H1 (cell line): ENCODE measurements around the gene TSGA10IP. TPM values are rescaled to one million over a fixed set of nuclear protein-coding genes. Genes with fewer than 3 reads are reported as not detected.

Experiments used
- CTCF ChIA-PET: fragments of 300-600 bp; sonication (Branson Sonifier 250); formaldehyde crosslinking; loops from one replicate; lab custom pipeline; 2021; ENCODE audit not compliant: partially characterized antibody; lab: Charles Lee
- POLR2A ChIA-PET: fragments of 300-600 bp; sonication (Branson Sonifier 250); formaldehyde crosslinking; loops from one replicate; lab custom pipeline; 2021; ENCODE audit warnings: inconsistent platforms; ENCODE audit not compliant: partially characterized antibody; lab: Charles Lee
- DNase-seq, 2 experiments: peaks; one replicate each; pipeline versions ENCODE4 v3.0.0 to v3.0.0-alpha.2; 2010 to 2022; ENCODE audit warnings: low spot score in 2 of 2, low read depth in 1 of 2, mixed read lengths in 1 of 2
- FAIRE-seq: peaks from 2 replicates; lab custom pipeline; 2011; peaks lifted over from hg19 to GRCh38; lab: Jason Lieb, UNC
- H2AFZ ChIP-seq: 2 replicates; pipeline ENCODE4 v1.8.1; 2012; ENCODE audit warnings: low read length, inconsistent platforms
- H2AK5ac ChIP-seq: 2 replicates; pipeline ENCODE4 v1.6.1; 2013; ENCODE audit warnings: low read depth, low read length
- H2BK120ac ChIP-seq: replicated peaks from 2 replicates; pipeline ENCODE3; 2013; ENCODE audit warnings: low read depth, low read length, inconsistent platforms
- H2BK12ac ChIP-seq: 2 replicates; pipeline ENCODE4 v1.6.1; 2013; ENCODE audit warnings: low read depth, low read length
- H2BK15ac ChIP-seq: 2 replicates; pipeline ENCODE4 v1.6.1; 2013; ENCODE audit warnings: low read length
- H2BK20ac ChIP-seq: 2 replicates; pipeline ENCODE4 v1.6.1; 2013; ENCODE audit warnings: low read length
- H2BK5ac ChIP-seq: 2 replicates; pipeline ENCODE4 v1.6.1; 2013; ENCODE audit warnings: low read depth, low read length
- H3K14ac ChIP-seq: 2 replicates; pipeline ENCODE4 v1.6.1; 2013; ENCODE audit warnings: inconsistent platforms; ENCODE audit not compliant: insufficient read length
- H3K18ac ChIP-seq: 2 replicates; pipeline ENCODE4 v1.6.1; 2013; ENCODE audit warnings: low read length; ENCODE audit errors: extremely low read depth
- H3K23ac ChIP-seq: 2 replicates; pipeline ENCODE4 v1.6.1; 2013; ENCODE audit warnings: inconsistent platforms; ENCODE audit not compliant: insufficient read length
- H3K23me2 ChIP-seq: 2 replicates; pipeline ENCODE4 v1.6.1; 2013; ENCODE audit warnings: low read depth, low read length
- H3K27ac ChIP-seq: 2 replicates; pipeline ENCODE4 v1.6.1; 2011; ENCODE audit warnings: low read depth, low read length, inconsistent platforms
- H3K27me3 ChIP-seq, 4 experiments: replicated peaks in 1 of 4; 1 replicate in 1 of 4; 2 replicates in 3 of 4; pipeline versions ENCODE4 v1.6.1 to v1.8.1; 2011 to 2013; ENCODE audit warnings: low read length in 3 of 4, mild to moderate bottlenecking in 3 of 4, inconsistent platforms in 2 of 4, mixed read lengths in 2 of 4, moderate library complexity in 1 of 4; ENCODE audit not compliant: control insufficient read depth in 3 of 4, insufficient read depth in 3 of 4; ENCODE audit errors: extremely low read depth in 1 of 4
- H3K36me3 ChIP-seq, 4 experiments: 2 replicates each; pipeline versions ENCODE4 v1.6.1 to v1.8.1; 2011 to 2013; ENCODE audit warnings: mild to moderate bottlenecking in 4 of 4, low read length in 3 of 4, moderate library complexity in 2 of 4, control low read depth in 1 of 4, inconsistent platforms in 1 of 4; ENCODE audit not compliant: insufficient read depth in 4 of 4, control insufficient read depth in 2 of 4
- H3K4ac ChIP-seq: replicated peaks from 2 replicates; pipeline ENCODE3; 2013; ENCODE audit warnings: low read length, low read depth, mixed read lengths, inconsistent platforms; ENCODE audit not compliant: insufficient read length
- H3K4me1 ChIP-seq, 4 experiments: replicated peaks in 1 of 4; 1 replicate in 1 of 4; 2 replicates in 3 of 4; pipeline versions ENCODE4 v1.6.1 to v1.8.1; 2011 to 2013; ENCODE audit warnings: low read length in 3 of 4, inconsistent platforms in 2 of 4, mixed read lengths in 1 of 4; ENCODE audit not compliant: insufficient read depth in 4 of 4, control insufficient read depth in 3 of 4
- H3K4me2 ChIP-seq, 2 experiments: 2 replicates each; pipeline versions ENCODE4 v1.6.1 to v1.8.1; 2011 to 2013; ENCODE audit warnings: low read depth in 2 of 2, low read length in 2 of 2, control low read depth in 1 of 2, inconsistent platforms in 1 of 2, mild to moderate bottlenecking in 1 of 2; ENCODE audit not compliant: insufficient read depth in 1 of 2
- H3K4me3 ChIP-seq, 4 experiments: fragments of 200-600, 300-600 bp in 1 of 4; sonication (generic), shearing (Covaris generic), sonication (Bioruptor Twin) in 1 of 4; 2 replicates each; pipeline versions ENCODE4 v1.5.1 to v1.8.1; 2011 to 2016; ENCODE audit warnings: low read length in 4 of 4, low read depth in 3 of 4, control low read depth in 2 of 4, inconsistent platforms in 2 of 4, mild to moderate bottlenecking in 2 of 4, mixed read lengths in 1 of 4, moderate library complexity in 1 of 4; ENCODE audit not compliant: insufficient read depth in 2 of 4; ENCODE audit errors: extremely low read depth in 1 of 4
- H3K56ac ChIP-seq: replicated peaks from 2 replicates; pipeline ENCODE3; 2013; ENCODE audit warnings: low read depth, mild to moderate bottlenecking, mixed read lengths, low read length, inconsistent platforms; ENCODE audit not compliant: insufficient read length
- H3K79me1 ChIP-seq: 2 replicates; pipeline ENCODE4 v1.6.1; 2013; ENCODE audit warnings: low read depth, low read length, control low read depth
- H3K79me2 ChIP-seq, 2 experiments: 2 replicates each; pipeline versions ENCODE4 v1.6.1 to v1.8.1; 2012 to 2013; ENCODE audit warnings: low read length in 2 of 2, mild to moderate bottlenecking in 2 of 2, inconsistent platforms in 1 of 2; ENCODE audit not compliant: insufficient read depth in 2 of 2, control insufficient read depth in 1 of 2
- H3K9ac ChIP-seq, 4 experiments: replicated peaks in 1 of 4; 1 replicate in 1 of 4; 2 replicates in 3 of 4; pipeline versions ENCODE4 v1.6.1 to v1.8.1; 2011 to 2013; ENCODE audit warnings: low read depth in 3 of 4, low read length in 3 of 4, control low read depth in 2 of 4, mild to moderate bottlenecking in 2 of 4, moderate library complexity in 2 of 4, inconsistent platforms in 1 of 4; ENCODE audit errors: extremely low read depth in 1 of 4
- H3K9me3 ChIP-seq, 2 experiments: 2 replicates each; pipeline versions ENCODE4 v1.6.1 to v1.8.1; 2012 to 2013; ENCODE audit warnings: mild to moderate bottlenecking in 2 of 2, moderate library complexity in 2 of 2, control low read depth in 1 of 2, inconsistent platforms in 1 of 2, low read depth in 1 of 2, low read length in 1 of 2, mixed read lengths in 1 of 2; ENCODE audit not compliant: insufficient read depth in 2 of 2
- H4K20me1 ChIP-seq, 2 experiments: replicated peaks in 1 of 2; 2 replicates each; pipeline versions ENCODE3 to v1.8.1; 2011 to 2013; ENCODE audit warnings: inconsistent platforms in 2 of 2, low read length in 2 of 2, mild to moderate bottlenecking in 1 of 2; ENCODE audit not compliant: insufficient read depth in 2 of 2, control insufficient read depth in 1 of 2
- H4K5ac ChIP-seq: 2 replicates; pipeline ENCODE4 v1.6.1; 2013; ENCODE audit warnings: low read length, low read depth, mixed read lengths, inconsistent platforms; ENCODE audit not compliant: insufficient read length
- H4K8ac ChIP-seq: 2 replicates; pipeline ENCODE4 v1.8.0; 2013; ENCODE audit warnings: mild to moderate bottlenecking, moderate library complexity, low read length, inconsistent platforms; ENCODE audit not compliant: insufficient read depth; ENCODE audit errors: extremely low read depth
- H4K91ac ChIP-seq: replicated peaks from 2 replicates; pipeline ENCODE3; 2013; ENCODE audit warnings: low read length, mixed read lengths, inconsistent platforms; ENCODE audit not compliant: insufficient read length
- CEBPB ChIP-seq: IDR thresholded peaks from 2 replicates; pipeline ENCODE4 v1.6.1; 2012; ENCODE audit warnings: low read depth, low read length
- EP300 ChIP-seq, 2 experiments: IDR thresholded peaks; 1 replicate in 1 of 2; 2 replicates in 1 of 2; pipeline ENCODE4 v1.6.1; 2011 to 2012; ENCODE audit warnings: low read depth in 2 of 2, low read length in 2 of 2, mild to moderate bottlenecking in 2 of 2, borderline replicate concordance in 1 of 2, inconsistent platforms in 1 of 2, moderate library complexity in 1 of 2
- GABPA ChIP-seq: IDR thresholded peaks from 2 replicates; pipeline ENCODE4 v1.6.1; 2011; ENCODE audit warnings: mild to moderate bottlenecking, low read length, moderate library complexity, borderline replicate concordance; ENCODE audit not compliant: insufficient read depth
- JUN ChIP-seq: IDR thresholded peaks from 2 replicates; pipeline ENCODE4 v1.6.1; 2011; ENCODE audit warnings: low read depth, mild to moderate bottlenecking, improper control_type of control experiment, low read length
- JUND ChIP-seq: IDR thresholded peaks from 2 replicates; pipeline ENCODE4 v1.6.1; 2011; ENCODE audit warnings: mild to moderate bottlenecking, improper control_type of control experiment, low read length
- NRF1 ChIP-seq: IDR thresholded peaks from 2 replicates; pipeline ENCODE4 v1.6.1; 2011; ENCODE audit warnings: mild to moderate bottlenecking, low read depth, low read length, improper control_type of control experiment
- SAP30 ChIP-seq: fragments of 300-600 bp; sonication (generic); IDR thresholded peaks from 2 replicates; pipeline ENCODE4 v1.7.1; 2012; ENCODE audit warnings: low read length, moderate library complexity, mild to moderate bottlenecking, inconsistent platforms; ENCODE audit not compliant: insufficient read depth, insufficient replicate concordance
- SIN3A ChIP-seq, 2 experiments: IDR thresholded peaks in 1 of 2; conservative IDR thresholded peaks in 1 of 2; 2 replicates each; pipeline ENCODE4 v1.6.1; 2011 to 2012; ENCODE audit warnings: low read length in 2 of 2, improper control_type of control experiment in 1 of 2, low read depth in 1 of 2, mild to moderate bottlenecking in 1 of 2
- SRF ChIP-seq: IDR thresholded peaks from 2 replicates; pipeline ENCODE4 v1.6.1; 2011; ENCODE audit warnings: mild to moderate bottlenecking, low read depth, low read length, moderate library complexity
- TEAD4 ChIP-seq: IDR thresholded peaks from 2 replicates; pipeline ENCODE4 v1.6.1; 2012; ENCODE audit warnings: low read depth, low read length, inconsistent platforms, mixed read lengths
- YY1 ChIP-seq: IDR thresholded peaks from 2 replicates; pipeline ENCODE4 v1.6.1; 2011; ENCODE audit warnings: low read depth, mild to moderate bottlenecking, low read length
- ZNF274 ChIP-seq: IDR thresholded peaks from 2 replicates; pipeline ENCODE4 v1.7.0; 2012; ENCODE audit warnings: low read length, borderline replicate concordance; ENCODE audit errors: extremely low read depth
- WGBS, 2 experiments: shearing (Covaris generic) in 1 of 2; methylation state at CpG; one replicate each; pipeline versions ENCODE4 v1.1.6 to v1.1.7; 2013 to 2015; ENCODE audit warnings: low lambda C conversion rate in 2 of 2, mixed read lengths in 2 of 2, inconsistent platforms in 1 of 2, low coverage in 1 of 2, missing lambda C conversion rate in 1 of 2; ENCODE audit not compliant: insufficient replicate concordance in 2 of 2, insufficient coverage in 1 of 2, insufficient read length in 1 of 2; ENCODE audit errors: extremely low coverage in 1 of 2, missing lambda C conversion rate in 1 of 2; 5-methylcytosine and 5-hydroxymethylcytosine counted together
- polyA plus RNA-seq, 7 experiments: library from polyadenylated mRNA; depleted of rRNA in 3 of 7; stranded (reverse) in 5 of 7; unstranded in 2 of 7; fragments of >200 nt in 5 of 7; fragments of 200-250 nt in 2 of 7; gene quantifications; 1 replicate in 5 of 7; 2 replicates in 1 of 7; 4 replicates in 1 of 7; pipeline versions ENCODE4 v1.2.1 to v1.2.3, GENCODE V29; 2011 to 2013; ENCODE audit warnings: missing spikeins in 2 of 7, mixed read lengths in 2 of 7
- total RNA-seq: library from RNA; stranded (reverse); fragmentation: NEBNext Ultra II Directional; extraction: Animal tissue kit (Norgen Biotek cat#: 25700); gene quantifications from 2 replicates; pipeline ENCODE4 v1.2.1, GENCODE V29; 2021

The TSGA10IP gene
- total and polyA plus RNA-seq, 2 of the 8 experiments (the other 6 are each of a cell fraction or from before 2014, with no cell fraction given) = 1.9 to 6.0 TPM

GRCh38 chr11:66003291-66003690, 58.0 kb downstream of the TSGA10IP start:
- CTCF ChIA-PET = interaction anchor here (1.0 to 1.9 kb wide), 5 partner anchors 11 to 143 kb away, joined by 4 to 5 read pairs (median 4); partner anchors contain the start of gene MUS81
- Histone ChIP-seq H3K27me3 (no peaks in the 10 kb centered on the region), H3K79me1 (peaks cover 8% of the 10 kb centered on the region), H2BK20ac (no peak overlapping the region), H3K9ac (no peak overlapping the region; a peak in 1 of 7 replicates), H3K23ac (no peak overlapping the region), H4K8ac (no peak overlapping the region; the same call in 1 of the 2 replicates), H3K56ac (no peak overlapping the region), H2BK15ac (no peak overlapping the region), H3K27ac (no peak overlapping the region), H3K18ac (no peak overlapping the region), H2AFZ (no peak overlapping the region), H3K14ac (no peak overlapping the region), H3K36me3 (peaks cover 13 to 31% (median 22%) of the 10 kb centered on the region in 4 experiments), H2BK120ac (no peak overlapping the region), H3K4ac (no peak overlapping the region), H2BK12ac (no peak overlapping the region), H4K5ac (no peak overlapping the region), H2BK5ac (no peak overlapping the region), H3K79me2 (peaks cover 0 to 25% of the 10 kb centered on the region in 2 experiments; a peak in 2 of 4 replicates), H3K4me2 (peak overlapping the region; percentile 75 to 83), H3K23me2 (0 out of 2 replicates have a peak, but pooled peaks cover 2% of the 10 kb centered on the region), H2AK5ac (no peak overlapping the region), H3K4me3 (peak overlapping the region; percentile 67 to 99 (median 94)), H3K4me1 (peaks cover 0 to 16% (median 6%) of the 10 kb centered on the region in 4 experiments; a peak in 5 of 7 replicates), H4K91ac (no peak overlapping the region), H3K9me3 (no peaks in the 10 kb centered on the region), H4K20me1 (peaks cover 4 to 11% of the 10 kb centered on the region in 2 experiments)
- POLR2A ChIA-PET = interaction anchor here (1.0 to 1.8 kb wide), 13 partner anchors 9 to 283 kb away, joined by 3 to 15 read pairs (median 5); partner anchors contain the start of genes CST6, FIBP and MUS81
- DNase-seq (no peak), FAIRE-seq (no peak)
- WGBS, 2 experiments = 81% methylated on average over 6 of the region's 6 CpGs; no CpG with 5 or more reads in 1 of the 2 experiments
- TF ChIP-seq SIN3A (conservative IDR thresholded peaks at IDR 0.05 in 1 of 2, IDR thresholded peaks at IDR 0.05 in 1 of 2; ENCODE audit: low read depth in 1 of 2, low read length in 2 of 2) = no peak
- no peak for TF ChIP-seq TEAD4
- no peak for TF ChIP-seq JUN
- TF ChIP-seq SAP30 = no peak
- no peak for TF ChIP-seq CEBPB
- no peak for TF ChIP-seq JUND
- no peak for TF ChIP-seq ZNF274
- TF ChIP-seq YY1 = no peak
- TF ChIP-seq GABPA = no peak
- TF ChIP-seq EP300 (IDR thresholded peaks at IDR 0.05; ENCODE audit: borderline replicate concordance in 1 of 2, low read depth in 2 of 2, low read length in 2 of 2) = no peak
- no peak for TF ChIP-seq SRF
- no peak for TF ChIP-seq NRF1
